GM19043 (cell line): ENCODE results near the gene S1PR4.

Experiments
- ATAC-seq: cut with Tn5 transposase; IDR thresholded peaks from one replicate; pipeline ENCODE4 v1.9.1; 2021; ENCODE audit warnings: low read depth; ENCODE audit not compliant: unreplicated experiment

S1PR4 gene, protein sequence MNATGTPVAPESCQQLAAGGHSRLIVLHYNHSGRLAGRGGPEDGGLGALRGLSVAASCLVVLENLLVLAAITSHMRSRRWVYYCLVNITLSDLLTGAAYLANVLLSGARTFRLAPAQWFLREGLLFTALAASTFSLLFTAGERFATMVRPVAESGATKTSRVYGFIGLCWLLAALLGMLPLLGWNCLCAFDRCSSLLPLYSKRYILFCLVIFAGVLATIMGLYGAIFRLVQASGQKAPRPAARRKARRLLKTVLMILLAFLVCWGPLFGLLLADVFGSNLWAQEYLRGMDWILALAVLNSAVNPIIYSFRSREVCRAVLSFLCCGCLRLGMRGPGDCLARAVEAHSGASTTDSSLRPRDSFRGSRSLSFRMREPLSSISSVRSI

DNA sequence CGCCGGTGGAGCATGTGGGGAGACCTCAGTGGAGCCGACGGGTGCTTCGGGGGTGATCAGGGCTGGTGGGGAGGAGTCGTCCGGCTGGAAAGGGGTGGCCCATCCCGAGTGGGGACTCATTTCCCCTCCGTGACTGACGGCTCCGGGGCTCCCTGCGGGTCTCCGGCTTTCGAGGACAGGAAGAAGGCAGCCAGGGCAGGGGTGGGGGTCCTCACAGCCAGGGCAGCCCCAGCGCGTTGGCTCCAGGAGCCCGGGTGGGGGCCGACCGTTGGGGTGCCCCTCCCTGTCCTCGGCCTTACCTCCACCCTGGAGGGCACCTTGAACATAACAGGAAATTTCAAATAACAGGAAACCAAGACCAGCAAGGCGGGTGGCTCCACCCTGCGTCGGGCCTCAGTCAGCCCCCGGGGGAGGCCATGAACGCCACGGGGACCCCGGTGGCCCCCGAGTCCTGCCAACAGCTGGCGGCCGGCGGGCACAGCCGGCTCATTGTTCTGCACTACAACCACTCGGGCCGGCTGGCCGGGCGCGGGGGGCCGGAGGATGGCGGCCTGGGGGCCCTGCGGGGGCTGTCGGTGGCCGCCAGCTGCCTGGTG lies at the start of gene S1PR4:
TSS of gene S1PR4 (plus strand) at position 393 of the 596 bp plus-strand sequence. CDS start at position 417, 24 bp downstream.
- no peak for ATAC-seq

DNA sequence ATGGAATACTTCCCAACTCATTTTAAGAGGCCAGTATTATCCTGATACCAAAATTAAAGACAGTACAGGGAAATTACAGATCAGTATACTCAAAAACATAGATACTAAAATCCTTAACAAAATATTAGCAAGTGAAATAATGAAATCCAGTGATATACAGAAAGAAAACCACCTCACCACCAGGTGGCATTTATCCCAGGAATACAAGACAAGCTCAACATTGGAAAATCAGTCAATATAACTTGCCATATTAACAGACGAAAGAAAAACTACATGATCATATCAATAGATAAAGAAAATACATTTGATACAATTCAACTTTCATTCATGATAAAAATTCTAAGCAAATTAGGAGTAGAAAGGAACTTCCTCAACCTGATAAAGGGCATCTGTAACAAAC lies 49.5 kb upstream of the S1PR4 start:
- ATAC-seq, result no peak

DNA sequence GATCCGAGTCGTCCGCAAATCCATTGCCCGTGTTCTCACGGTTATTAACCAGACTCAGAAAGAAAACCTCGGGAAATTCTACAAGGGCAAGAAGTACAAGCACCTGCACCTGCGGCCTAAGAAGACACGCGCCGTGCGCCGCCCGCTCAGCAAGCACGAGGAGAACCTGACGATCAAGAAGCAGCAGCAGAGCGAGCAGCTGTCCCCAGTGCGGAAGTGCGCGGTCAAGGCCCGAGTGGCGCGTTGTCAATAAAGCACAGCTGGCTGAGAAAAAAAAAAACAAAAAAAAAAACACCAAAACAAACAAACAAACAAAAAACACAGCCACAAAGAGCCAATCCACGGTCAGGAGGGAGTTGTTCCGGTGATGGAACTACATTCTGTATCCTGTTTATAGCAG lies 47.4 kb upstream of the S1PR4 start:
- ATAC-seq, result no peak

DNA sequence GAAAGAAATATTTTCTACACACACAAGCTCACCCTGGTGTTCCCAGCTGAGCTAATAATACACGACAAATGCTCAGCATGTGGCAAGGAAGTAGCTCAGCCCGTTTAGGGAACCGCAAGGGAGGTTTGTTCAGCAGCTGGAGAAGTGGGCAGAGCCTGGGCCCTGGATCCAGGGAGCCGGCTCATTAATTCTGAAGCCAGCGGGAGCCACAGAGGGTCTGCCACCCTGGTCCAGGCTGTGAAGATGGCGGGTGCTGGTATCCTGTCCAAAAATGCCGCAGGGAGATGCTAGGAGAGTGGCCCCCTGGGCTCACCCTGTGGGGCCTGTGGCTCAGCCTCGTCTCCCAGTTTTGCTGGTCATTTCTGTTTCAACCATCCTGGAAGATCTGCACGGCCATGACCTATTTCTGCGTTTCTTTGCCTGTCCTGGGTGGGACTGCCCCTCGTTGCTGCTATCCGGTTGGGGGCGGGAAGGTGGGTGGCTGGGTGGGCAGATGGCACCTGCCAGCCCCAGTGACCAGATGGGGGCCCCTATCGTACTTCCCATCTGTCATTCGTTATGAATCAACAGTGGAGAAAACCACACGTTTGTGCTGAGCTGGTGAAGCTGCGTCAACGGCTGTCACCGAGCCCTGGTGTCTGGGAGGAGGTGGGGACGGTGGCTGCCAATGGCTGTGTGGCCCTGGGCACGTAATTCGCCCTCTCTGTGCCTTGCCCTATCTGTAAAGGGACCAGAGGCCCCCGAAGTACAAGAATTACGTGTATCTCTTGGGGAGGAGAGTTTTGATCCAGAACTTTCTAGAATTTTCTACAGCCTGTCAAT lies 45.4 kb upstream of the S1PR4 start:
- peak; percentile 59 for ATAC-seq

DNA sequence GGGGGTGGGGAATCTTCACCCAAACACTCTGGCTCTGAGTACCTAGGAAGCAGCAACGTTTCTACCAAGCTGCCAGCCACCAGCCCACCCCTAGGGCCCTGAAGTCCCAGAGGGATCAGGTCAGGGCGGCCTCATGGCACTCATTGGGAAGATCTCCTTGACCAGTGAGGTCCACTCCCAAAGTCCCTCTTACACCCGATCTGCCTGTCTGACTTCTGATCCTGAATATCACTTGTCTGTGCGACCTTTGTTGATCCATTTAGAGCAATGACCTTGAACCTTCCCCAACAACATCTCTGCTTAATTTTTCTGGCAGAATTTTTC lies 44.8 kb upstream of the S1PR4 start:
- no peak for ATAC-seq

DNA sequence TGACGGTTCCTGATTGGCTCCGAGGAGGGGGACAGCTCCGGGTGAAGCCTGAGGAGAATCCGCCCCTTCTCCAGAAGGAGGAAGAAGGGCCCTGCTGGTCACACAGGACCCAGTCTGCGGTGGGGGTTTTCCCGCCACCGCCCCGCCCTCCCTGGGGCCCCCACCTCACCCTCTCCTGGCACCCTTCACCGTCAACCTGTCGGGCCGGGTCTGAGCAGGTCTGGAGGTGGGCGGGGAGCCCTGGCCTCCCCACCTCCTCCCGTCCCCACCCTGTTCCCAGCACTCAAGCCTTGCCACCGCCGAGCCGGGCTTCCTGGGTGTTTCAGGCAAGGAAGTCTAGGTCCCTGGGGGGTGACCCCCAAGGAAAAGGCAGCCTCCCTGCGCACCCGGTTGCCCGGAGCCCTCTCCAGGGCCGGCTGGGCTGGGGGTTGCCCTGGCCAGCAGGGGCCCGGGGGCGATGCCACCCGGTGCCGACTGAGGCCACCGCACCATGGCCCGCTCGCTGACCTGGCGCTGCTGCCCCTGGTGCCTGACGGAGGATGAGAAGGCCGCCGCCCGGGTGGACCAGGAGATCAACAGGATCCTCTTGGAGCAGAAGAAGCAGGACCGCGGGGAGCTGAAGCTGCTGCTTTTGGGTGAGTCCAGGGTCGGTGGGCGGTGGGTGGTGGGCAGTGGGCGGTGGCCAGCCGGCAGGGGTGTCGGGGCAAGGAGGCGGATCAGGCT lies 42.4 kb upstream of the S1PR4 start, which contains the start of gene GNA15:
TSS of gene GNA15 (plus strand) at position 73 of the 723 bp plus-strand sequence. CDS start at position 491, 418 bp downstream.
- ATAC-seq, result no peak

DNA sequence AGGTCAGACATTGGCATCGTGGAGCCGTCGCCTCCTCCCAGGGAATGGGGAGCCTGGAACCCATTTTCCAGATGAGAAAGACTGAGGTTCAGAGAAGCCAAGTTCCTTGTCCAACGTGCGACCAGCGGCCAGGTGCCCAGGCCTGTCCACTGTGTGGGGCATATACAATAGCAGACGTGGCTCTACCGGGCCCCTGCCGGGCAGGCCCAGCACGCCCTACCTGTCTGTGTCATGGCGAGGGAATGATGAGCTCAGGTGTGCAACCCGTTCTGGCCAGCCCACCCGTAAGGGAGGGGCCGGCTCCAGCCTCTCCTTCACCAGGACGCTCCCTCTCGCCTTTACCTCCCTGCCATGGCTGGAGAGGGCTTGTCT lies 41.9 kb upstream of the S1PR4 start:
- ATAC-seq, result no peak

DNA sequence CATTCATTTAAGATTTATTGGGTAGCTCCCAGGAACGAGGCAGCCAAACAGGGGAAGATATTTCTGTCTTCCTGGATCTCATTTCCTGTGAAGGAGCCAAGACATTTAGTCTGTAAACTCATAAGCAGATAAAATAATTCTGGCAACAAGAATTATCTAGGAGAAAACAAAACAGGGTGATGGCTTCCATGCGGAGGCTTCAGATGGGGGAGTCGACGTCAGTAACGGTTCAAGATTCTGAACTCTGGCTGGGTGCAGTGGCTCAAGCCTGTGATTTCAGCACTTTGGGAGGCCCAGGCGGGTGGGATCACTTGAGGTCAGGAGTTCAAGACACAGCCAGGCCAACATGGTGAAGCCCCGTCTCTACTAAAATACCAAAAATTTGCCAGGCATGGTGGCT lies 41.5 kb upstream of the S1PR4 start:
- no peak for ATAC-seq

DNA sequence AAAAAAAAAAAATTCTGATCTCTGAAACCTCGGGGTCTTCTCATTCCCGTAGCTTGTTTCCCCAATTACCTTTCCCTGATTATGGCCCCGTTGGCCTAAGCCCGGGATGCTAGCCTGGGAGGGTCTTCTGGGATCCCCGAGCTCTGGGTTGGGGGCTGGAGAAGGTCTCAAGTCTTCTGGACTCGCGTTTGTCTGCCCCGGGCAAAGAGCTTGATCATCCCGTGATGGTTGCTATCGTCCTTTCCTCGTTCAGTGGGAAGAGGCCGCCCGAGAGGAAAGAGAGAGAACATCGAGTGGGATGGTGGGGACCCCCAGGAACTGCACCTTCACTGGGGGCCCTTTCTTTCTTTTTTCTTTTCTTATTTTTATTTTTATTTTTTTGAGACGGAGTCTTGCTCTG lies 40.3 kb upstream of the S1PR4 start:
- ATAC-seq, result no peak

DNA sequence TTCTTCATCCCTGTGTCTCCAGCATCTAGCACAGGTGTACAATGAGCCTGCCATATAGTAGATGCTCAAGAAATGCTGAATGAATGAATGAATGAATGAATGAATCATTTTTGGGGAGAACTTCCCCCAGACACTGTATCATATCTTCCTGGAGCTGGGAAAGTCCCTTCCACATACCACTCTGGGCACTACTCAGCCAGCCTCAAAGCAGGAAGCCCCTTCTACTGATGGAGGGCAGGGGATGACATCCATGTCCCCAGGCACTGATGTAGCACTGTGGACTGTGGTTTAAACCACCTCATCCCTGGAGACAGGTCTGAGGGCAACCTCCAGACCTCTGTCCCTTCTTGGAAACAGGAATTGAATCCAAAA lies 37.9 kb upstream of the S1PR4 start:
- ATAC-seq, result no peak

DNA sequence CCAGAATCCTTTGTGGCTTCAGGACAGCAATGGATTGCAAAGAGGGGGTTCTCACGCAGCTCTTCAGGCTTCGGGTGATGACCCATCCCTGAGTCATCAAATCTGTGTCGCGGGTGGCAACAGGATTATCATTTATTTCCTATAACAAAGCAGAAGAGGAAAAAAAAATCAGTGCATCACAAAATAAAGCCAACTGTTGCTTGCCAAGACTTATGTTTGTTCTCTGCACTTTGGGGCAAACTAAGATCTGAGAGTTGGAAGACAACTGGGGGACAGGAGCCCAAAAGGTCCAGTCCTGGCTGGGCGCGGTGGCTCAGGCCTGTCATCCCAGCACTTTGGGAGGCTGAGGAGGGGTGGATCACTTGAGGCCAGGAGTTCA lies 36.3 kb upstream of the S1PR4 start:
- no peak for ATAC-seq

DNA sequence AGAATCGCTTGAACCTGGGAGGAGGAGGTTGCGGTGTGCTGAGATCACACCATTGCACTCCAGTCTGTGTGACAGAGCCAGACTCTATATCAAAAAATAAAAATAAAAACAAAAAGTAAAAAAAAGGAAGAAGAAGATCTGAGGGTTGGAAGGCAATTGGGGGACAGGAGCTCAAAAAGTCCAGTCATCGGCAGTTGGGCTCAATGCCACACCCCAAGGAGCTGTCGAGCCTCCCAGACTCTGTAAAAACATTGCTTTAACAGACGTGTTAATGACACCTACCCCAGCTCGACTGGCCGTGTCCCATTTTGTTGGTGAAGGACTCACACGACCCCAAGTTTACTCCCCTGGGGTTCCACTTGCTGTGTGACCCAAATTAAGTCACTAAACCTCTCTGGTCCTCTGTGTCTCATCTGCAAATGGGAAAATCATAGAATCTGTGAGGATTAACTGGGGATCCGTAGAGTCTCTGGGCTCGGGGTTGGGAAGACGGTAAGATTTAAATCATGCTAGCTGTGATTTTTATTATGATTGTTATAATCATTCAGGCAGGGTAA lies 35.7 kb upstream of the S1PR4 start:
- no peak for ATAC-seq

DNA sequence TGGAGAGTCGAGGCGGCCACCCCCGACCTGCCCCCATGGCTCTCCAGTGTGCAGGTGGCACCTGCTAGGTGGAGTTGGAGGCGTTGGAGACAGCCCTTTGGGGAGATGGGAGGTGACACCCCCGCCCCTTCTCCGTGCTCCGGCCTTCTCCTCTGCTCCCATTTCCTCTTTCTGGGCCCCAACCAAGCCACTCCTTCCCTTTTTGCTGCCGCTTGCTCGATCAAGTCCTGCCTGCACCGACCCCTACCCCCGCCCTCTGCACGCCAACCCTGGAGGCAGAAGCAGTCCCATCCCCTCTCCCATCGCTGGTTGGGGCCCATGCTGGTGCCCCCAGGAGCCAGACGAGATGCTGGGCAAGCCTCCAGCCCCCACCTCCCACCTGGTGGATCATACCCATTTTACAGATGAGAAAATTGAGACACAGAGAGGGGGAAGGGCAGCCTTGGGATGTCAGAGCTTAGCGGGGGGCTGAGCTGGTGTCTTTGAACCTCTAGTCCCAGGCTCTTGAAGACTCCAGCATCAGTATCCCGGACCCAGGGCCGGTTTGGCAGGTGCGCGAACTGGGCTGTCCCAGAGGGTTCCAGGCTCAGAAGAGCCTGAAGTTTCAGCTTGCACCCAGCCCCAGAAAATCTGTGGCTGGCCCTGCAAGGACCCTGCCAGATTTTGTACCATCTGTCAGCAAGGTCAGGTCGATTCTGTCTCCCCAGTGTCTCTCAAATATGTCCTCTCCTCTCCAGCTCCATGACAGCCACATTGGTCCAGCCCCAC lies 32.5 kb upstream of the S1PR4 start:
- no peak for ATAC-seq

DNA sequence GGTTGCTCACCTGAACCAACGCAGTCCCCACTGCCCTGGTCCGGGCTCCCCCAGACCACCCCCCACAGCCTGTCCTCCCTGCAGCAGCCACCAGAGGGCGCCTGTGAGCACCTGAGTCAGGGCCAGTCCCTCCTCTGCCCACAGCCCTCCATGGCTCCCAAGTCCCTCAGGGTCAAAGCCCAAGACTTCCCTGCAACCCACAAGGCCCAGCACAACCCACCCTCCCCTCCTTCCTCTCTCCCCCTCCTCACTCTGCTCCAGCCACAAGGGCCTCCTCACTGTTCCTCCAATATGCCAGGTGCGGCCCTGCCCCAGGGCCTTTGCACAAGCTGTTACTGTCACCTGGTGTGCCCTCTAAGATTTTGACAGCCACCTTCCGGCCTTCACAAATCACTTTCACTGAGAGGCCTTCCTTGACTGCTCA lies 31.9 kb upstream of the S1PR4 start:
- ATAC-seq, result no peak

DNA sequence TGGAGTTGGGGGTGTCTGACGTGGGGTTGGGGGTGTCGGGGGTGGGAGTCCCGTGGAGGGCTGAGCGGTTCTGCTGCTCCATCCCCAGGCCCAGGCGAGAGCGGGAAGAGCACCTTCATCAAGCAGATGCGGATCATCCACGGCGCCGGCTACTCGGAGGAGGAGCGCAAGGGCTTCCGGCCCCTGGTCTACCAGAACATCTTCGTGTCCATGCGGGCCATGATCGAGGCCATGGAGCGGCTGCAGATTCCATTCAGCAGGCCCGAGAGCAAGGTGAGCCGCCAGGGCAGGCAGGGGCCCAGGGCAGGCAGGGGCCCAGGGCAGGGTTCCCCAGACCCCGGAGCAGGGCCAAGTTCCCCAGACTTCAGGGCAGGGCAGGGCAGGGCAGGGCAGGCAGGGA lies 30.1 kb upstream of the S1PR4 start:
- no peak for ATAC-seq

DNA sequence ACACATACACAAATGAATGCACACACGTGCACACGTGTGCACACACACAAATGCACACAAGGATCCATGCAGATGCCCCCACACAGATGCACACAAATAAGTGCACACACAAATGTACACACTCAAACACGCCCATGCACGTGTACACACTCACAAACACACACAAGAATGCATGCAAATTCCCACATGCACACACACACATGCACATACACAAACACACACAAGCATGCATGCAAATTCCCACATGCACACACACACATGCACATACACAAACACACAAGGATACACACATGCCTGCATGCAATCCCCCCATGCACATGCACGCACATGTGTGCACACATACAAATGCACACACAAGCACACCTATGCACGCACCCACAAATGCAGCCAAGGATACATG lies 29.5 kb upstream of the S1PR4 start:
- no peak for ATAC-seq

DNA sequence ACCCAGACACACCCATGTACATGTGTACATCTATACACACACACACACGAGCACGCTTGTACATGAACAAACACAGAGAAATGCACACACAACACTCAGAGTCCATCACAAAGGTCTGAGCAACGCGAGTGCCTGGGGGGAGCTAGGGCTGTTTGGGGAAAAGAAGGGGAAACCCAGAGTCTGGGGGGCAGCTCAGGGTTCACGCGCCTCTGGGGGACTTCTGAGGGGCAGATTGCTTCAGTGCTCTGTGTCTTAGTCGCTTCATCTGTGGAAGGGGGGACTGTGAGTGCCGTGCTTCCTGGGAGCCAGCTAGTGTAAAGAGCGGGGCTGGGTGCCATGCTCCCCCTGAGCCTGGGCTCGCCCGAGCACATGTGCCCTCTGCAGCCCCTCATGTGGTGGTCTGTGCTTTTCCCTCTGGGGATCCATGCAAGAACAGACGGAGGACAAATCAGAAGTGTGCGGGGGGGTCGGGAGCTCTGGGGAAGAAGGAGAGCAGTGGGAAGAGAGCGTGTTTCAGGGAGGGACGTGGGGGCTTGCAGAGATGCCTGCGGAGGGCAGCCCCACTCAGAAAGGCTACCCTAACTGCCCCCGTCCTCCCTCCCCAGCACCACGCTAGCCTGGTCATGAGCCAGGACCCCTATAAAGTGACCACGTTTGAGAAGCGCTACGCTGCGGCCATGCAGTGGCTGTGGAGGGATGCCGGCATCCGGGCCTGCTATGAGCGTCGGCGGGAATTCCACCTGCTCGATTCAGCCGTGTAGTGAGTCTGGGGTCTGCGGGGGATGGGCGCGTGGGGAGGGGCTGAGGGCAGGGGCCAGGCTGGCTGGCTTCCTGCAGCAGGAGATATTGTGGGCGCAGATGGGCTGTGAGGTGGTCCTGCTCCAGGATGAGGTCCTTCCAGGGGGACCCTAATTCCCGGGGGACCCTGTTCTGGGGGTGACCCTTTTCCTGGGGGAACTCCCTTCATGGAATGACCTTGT lies 28.8 kb upstream of the S1PR4 start:
- ATAC-seq, result no peak

DNA sequence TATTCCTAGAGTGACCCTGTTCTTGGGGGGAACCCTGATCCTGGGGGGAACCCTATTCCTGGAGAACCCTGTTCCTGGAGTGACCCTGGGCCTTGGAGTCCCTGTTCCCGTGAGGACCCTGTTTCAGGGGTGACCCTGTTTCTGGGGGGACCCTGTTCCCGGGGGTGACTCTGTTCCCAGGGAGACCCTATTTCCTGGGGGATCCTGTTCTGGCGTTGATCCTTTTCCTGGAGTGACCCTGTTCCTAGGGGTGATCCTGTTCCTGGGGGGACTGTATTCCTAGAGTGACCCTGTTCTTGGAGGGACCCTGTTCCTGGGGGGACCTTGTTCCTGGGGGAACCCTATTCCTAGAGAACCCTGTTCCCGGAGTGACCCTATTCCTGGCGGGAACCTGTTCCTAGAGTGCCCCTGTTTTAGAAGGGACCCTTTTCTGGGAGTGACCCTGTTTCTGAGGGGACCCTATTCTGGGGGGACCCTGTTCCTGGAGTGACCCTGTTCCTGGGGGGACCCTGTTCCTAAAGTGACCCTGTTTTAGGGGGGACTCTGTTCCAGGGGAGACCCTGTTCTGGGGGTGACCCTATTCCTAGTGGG lies 27.7 kb upstream of the S1PR4 start:
- ATAC-seq, result no peak
